NCI-H1417 (cell line): ENCODE data around the gene DNAJB6.

Experiments used
- DNase-seq, 3 experiments: peaks; one replicate each; lab custom pipeline; 2025; lab: John Stamatoyannopoulos, UW

The DNAJB6 gene

DNA sequence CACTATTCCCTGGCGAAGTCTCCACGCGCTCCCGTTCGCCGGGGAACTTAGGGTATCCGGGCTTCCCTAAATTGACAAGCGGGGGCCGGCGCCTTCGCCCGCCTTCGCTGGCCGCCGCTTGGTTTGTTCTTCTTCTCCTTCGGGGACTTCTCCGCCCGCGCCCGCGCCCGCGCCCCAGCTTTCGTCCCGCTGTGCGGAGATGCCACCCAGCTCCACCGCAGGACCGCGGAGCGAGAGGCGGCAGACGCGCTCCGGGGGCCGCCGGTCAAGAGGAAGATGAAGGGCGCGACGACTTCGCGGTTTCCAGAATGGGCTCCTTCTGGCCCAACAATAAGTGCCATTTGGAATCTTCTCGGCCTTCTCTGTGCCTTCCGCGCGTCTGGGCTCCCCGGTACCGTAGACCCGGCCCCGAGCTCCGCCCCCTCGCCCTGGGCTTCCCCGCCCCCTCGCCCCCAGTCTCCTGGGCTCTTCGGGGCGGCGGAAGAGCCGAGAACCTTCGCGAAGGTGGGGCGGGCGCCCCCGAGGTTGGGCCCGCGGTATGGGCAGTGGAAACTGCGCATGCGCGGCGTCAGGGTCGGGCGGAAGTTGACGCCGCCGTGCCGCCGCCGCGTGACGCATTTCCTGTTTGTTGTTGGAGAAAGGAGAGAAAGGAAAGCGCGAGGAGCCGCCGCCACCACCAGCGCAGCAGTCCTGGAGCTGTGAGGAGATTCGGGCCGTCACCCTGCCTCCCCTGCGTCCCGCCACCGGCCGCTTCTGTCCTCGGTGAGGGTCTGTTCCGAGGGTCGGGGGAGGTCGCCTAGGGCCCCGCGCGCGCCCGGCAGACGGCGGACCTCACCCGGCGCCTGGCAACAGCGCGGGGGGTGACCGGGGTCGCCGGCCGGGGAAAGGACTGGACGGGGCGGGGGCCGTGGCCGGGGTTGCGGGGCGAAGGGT is at the start of gene DNAJB6:
Gene DNAJB6 (plus strand): TSS at position 622 of the 933 bp plus-strand sequence. CDS start 21,569 bp downstream, outside the sequence.
- peak; percentile 95 to 97 (median 97) for DNase-seq

DNA sequence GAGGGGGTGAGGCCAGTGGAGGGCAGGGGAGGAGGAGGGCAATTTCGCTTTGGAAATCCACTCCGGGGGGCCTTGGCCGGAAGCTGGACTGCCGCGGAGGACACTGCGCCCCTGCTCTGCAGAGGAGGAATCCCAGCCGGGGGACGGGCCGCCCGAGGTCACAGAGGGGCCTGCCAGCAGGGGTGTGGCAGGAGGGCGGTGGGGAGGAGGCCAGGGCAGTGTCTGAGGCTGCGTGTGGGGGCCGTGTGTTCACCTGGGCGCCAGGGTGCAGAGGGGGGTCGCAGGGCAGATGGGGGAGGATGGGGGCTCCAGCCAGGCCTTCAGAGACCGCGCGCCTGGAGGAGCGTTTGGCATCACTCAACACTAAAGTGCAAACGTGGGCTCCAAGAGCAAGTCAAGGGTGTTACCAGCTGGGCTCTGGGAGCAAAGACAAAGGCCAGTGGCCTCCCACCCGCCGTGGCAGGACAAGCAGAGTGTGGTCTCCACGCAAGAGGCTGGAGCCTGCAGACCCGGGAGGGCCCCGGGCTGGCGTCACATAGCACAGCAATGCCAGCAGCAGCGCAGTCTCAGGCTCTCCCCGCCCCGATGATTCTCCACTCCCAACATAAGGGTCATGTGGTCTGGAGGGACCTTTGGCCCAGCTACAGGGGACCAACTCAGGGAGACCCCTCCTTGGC is 45.3 kb upstream of the DNAJB6 start:
- no peak for DNase-seq

DNA sequence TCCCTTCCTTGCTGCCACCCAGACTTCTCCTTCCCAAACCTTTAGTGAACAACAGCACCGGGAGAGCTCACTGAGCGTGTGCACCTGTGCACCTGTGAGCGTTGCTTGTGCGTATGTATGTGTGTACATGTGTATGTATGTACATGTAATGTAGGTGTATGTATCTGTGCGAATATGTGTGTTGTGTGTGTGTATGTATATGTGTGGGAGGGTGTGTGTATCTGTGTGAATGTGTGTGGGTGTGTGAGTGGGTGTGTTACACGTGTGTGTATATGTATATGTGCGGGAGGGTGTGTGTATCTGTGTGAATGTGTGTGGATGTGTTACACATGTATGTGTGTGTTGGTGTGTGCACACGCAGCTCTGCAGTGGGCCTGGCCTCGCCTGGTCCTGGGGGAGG is 44.5 kb upstream of the DNAJB6 start:
- no peak for DNase-seq

DNA sequence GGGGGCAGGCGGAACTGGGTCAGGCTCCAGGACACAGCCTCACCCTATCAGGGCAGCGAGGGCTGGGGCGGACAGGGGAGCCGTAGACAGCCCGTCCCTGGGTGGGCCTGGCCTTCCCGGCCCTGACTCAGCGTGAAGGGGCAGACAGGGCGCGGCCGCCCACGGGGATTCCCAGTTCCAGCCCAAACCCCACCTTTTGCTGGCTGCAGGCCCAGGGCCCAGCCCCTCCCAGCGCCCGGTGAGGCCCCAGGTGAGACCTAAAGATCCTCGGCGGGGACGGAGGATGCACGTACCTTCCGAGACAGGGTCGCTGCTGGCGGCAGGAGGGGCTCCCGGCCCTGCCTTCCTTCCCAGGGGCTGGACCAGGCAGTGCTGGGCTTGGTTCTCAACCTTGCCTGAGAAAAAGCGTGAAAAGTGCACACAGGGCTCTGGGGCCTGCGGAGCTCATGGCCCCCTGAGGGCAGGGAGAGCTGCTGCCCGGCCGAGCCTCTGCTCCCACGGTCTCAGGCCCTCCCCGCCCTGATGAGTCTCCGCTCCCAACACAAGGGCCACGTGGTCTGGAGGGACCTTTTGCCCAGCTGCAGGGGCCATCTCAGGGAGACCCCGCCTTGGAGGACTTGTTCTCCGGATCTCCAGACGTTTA is 43.9 kb upstream of the DNAJB6 start:
- no peak for DNase-seq

DNA sequence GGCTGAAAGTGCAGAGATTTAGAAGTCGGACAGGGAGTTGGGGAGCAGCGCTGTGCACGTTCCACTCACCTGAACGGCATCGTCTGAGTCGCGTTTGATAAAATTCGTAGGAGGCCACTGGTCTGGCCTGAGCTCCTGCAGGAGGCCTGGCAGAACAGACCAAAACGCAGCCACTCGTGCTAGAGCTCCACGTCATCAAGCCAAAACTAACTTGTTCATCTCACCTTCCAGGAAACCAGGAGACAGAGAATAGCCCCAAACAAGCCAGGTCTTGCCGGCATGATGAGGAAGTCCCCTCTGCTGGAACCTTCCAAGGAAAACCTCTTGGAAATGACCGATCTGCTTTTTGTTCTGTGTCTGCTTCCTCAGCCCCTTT is 43.4 kb upstream of the DNAJB6 start:
- DNase-seq: no peak

DNA sequence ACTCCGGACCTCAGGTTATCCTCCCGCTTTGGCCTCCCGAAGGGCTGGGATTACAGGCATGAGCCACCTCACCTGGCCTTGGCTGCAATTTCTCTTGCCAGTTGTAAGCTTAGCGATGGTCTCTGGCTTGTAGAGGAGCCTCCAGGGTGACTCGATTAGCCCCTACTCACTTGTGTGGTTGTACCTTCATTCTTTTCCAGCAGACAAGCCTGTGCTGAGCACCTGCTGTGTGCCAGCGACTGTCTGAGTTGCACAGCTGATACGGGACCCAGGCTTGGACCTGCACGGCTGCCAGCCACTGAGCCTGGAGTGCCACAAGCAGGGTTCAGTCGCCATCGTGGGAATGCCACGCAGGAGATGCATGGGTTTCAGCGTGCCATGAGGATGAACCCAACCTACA is 42.0 kb upstream of the DNAJB6 start:
- no peak for DNase-seq

DNA sequence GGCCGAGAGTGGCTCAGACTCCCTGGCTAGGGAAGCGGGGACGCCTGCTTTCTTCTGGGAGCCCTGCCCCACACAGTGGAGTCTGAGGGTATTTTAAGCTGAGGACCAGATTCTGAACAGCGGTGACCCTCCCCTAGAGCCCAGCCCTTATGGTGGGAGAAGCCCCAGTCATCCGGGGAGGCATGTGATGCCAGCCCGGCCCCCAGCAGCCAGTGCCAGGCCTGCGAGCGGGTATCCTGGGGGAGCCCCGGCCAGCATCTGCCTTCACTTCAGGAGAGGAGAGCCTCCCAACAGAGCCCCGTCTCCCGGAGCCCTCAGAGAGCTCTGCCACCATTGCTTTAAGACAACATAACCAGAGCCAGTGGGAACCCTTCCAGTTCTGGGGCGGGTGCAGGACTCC is 41.5 kb upstream of the DNAJB6 start:
- no peak for DNase-seq

DNA sequence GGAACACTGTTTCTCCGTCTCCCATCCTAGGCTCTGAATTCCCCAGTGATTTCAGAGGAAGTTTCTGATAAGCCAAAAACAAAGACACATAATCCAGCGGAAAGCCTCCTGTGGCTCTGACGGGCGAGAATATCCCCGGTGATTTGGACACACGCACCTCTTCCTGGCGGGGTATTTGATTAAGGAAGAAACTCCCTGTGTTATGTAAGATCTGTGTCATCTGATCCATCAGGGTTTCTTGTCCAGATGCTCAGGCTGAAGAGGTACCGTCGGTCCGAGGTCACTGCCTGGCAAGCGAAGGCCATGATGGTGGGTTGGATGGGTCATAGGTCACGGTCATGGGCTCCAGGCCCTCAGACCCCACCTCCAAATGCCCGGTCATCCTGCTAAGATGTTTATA is 39.6 kb upstream of the DNAJB6 start:
- no peak for DNase-seq

DNA sequence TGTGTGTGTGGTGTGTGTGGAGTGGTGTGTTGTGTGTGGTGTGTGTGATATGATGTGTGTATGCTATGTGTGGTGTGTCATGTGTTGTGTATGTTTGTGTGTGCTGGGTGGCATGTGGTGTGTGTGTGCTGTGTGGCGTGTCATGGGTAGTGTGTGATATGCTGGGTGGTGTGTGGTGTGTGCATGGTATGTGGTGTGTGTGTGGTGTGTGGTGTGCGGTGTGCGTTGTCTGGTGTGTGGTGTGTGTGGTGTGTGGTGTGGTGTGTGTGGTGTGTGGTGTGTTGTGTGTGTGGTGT is 37.5 kb upstream of the DNAJB6 start:
- DNase-seq: no peak

DNA sequence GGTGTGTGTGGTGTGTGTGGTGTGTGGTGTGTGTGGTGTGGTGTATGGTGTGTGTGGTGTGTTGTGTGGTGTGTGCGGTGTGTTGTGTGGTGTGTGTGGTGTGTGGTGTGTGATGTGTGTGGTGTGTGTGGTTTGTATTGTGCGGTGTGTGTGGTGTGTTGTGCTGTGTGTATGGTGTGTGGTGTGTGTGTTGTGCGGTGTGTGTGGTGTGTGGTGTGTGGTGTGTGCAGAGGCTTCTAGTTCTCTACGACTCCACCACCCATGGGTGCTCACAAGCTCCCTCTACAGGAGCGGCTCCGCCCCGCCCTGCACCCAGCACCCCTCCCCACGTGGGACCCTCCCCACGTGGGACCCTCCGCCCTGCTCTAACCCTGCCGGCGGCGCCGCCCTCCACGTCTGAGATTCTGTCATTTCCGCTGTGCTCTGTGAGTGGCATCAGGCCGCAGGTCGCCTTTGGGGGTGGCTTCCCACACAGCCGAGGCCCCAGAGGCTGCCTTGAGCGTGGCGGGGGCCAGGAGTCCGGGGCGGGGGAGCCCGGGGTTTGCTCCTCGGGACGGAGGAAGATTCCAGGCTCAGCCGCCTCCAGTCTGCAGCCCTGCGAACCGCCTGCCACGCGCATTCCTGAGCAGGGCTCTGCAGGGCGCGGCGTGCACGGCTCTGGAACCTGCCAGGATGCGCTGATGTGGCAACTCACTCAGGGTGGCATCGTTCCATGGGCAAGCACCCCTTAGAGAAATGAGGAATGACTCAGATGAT is 37.0 kb upstream of the DNAJB6 start:
- no peak for DNase-seq

DNA sequence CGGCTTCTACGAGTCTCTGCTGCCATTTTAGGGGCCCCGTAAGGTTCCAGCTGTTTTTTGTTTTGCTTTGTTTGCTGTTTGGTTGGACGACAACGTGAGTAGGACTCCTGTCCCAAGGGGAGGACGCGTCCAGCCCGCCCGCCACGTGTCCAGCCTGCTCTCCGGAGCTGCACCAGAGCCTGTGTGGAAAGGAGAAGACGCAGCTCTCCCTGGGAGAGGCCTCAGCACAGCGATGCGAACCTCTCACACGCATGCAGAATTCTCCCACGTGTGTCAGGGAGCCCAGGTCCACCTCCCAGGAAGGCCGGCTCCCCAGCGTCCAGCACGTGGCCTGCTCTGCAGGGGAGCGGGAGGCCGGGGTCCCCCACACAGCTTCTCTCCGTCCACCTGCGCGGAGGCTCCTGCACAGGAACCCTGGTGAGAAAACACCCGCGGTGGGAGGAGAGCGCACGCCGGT is 36.4 kb upstream of the DNAJB6 start:
- DNase-seq: no peak

DNA sequence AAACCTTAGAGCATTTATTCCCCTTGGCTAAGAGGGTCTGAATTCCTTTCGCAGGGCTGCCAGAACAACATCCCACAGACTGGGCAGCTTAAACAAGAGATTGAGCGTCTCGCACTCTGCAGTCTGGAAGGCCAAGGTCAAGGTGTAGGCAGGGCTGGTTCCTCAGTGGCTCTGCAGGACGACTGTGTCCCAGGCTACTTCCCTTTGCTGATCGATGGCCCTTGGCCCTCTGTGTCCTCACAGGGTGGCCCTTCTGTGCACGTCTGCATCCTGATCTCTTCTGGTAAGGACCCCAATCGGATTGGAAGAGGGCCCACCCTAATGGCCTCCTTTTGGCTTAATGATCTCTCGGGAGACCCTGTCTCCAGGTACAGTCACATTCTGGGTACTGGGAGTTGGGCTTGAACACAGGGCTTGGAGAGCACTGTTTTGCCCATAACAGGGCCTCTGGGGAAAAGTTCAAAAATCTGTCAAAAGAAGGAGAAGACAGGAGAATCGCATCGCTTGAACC is 35.1 kb upstream of the DNAJB6 start:
- DNase-seq: no peak

DNA sequence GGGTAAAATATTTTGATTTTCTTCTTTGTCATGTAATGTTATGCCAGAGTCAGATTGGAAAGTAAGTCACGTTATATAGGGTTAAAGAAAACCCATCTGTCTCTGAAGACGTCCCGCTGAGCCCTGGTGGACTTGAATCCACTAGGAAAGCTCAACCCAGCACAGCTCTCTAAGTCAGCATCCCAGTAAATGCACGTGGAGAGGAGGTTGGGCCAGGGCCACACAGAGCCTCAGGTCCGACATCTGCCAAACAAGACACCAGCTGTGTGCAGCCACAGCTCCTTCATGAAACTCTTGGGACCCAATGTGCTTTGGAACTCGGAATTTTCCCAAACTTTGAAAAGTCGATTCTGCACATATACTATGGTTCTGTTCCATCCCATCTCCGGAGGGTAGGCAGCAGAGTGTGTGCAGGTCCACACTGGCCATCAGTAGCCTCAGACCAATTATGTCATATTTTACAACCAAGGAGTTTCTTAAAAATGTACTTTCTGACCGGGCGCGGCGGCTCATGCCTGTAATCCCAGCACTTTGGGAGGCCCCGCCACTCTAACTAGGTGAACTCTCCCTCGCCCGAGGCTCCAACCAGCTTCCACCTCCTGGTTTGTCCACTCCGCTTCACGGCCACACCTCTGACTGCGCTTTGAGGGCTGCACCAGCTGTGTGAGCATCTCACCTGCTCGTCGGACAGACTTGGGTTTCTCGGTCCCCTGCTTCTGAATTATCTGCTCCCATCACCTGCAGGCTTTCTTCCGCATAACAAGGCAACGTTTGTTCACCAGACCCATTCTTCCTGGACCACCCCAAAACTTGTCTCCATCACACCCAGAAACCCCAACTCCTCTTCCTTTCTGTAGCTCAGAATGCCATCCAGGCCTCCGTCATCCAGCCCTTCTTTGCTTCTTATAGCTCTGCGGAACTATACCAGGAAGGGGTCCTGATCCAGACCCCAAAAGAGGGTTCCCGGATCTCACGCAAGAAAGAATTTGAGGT is 29.7 kb upstream of the DNAJB6 start:
- no peak for DNase-seq

DNA sequence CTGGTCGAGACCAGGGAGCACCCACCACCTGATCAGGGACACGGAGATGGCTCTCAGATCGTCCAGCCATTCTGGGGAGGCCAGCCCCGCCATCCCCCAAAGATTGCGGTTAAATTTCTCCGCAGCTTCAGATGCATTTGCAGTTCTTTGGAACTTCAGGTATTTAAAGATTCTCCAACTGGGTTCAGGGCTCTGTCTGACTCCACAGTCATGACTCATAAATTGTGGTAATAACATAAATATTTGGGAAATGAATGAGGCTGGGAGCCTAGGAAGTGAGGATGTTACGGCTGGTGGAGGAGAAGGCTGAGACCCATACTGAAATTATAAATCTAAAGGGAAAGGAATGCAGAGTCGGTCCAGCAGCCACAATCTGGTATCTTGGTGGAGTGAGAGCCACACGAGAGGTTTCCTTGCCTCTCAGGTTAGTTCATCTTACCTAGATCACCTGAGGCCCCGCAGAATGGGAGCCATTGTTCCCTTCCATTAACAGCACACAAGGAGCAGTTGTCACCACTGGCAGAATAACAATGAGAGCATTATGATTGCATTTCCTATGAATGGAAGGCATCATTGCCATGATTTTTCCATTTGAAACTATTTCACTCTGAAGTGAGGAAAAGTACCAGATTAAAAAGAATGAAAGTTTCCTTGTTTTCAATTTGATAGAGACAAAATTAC is 26.7 kb upstream of the DNAJB6 start:
- DNase-seq: no peak

DNA sequence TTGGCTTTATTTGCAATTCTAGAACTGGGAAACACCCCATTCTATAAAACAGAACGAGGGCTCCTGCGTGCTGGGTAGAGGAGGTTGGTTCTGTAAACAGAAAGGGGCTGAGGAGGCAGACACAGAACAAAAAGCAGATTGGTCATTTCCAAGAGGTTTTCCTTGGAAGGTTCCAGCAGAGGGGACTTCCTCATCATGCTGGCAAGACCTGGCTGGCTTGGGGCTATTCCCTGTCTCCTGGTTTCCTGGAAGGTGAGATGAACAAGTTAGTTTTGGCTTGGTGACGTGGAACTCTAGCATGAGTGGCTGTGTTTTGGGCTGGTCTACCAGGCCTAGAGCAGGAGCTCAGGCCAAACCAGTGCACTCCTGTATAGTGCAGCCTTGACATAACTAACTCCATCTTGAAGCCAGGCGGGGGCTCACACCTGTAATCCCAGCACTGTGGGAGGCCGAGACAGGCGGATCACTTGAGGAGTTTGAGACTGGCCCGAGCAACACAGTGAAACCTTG is 26.1 kb upstream of the DNAJB6 start:
- no peak for DNase-seq

DNA sequence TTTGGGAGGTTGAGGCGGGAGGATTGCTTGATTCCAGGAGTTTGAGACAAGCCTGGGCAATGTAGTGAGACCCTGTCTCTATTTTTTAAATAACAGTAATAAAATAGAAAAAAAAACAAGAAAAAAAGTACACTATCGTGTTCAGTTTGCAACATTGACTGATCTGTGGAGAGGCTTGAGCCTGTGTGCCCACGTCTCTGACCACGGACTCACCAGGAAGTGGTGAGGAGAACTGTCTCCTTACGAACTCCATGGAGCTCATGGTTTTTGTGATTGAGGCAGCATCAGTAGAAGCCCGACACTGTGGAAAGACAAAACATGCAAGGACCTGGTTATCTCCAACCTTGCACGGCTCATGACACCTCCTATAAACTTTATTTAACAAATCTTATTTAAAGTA is 23.9 kb upstream of the DNAJB6 start:
- no peak for DNase-seq

DNA sequence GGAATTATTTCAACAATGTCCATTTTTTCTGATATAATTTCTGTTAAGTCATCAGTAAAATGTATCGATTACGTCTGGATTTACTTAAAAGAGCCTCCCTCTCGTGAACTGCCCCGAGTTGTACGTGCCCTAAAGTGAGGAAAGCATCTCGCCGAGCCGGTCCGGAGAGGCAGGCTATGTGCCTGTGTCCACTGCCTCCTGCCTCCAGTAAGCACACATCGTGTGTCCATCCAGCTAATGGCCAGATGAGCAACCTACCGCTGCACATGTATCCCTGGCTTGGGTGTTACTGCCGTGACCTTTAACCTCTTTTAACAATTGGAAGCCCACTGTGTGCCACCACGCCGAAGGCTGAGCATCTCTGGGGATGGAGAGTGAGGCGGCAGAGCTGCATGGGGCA is 23.2 kb upstream of the DNAJB6 start:
- no peak for DNase-seq

DNA sequence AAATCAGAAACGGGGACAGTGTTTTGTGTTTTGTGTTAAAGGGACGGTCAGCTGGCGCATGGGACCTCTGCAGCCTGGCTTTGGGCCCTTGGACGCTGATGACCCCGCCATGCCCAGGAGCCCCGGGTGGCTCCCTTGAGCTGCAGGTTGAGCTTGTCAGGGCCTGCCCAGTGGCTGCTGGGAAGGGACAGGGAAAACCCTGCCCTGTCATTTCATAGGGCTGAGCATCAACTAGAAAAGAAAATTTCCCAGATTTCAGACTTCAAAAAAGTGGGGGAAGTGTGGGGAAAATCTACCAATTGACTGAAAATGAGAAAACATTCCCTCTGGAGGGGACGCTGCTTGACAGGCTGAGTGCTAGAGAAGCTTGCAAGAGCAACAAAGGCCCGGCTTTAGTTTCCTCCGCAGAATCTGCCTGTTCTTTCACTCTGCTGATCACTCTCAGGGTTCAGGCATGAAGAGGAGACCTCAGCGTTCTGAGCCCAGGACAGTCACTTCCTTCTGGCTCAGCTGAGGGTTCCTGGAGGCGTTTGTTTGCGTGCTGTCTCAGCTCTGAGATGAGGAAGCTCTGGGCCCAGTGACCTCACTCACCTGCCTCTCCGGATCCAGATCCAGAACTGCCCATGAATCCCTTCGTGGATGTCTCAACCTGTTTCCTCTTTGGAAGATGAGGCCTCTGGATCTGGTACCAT is 18.6 kb upstream of the DNAJB6 start:
- DNase-seq: no peak

DNA sequence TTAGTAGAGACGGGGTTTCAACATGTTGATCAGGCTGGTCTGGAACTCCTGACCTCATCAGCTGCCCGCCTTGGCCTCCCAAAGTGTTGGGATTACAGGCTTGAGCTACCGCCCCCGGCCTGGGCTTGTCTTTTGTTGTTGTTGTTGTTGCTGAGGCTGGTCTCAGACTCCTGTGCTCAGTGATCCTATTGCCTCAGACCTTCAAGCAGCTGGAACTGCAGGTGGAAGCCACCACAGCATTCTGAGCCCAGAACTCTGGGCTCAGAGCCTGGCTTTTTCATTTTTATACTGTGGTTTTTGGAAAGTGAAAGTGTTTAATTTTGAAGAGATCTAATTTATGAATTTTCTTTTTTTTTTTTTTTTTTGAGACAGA is 16.2 kb upstream of the DNAJB6 start:
- no peak for DNase-seq
